GM23248 (cell line): ENCODE data around the gene MAPK8IP2.

Source experiments
- EZH2 ChIP-seq: fragments of 200-600 bp; sonication (generic); IDR thresholded peaks from 2 replicates; pipeline ENCODE4 v1.6.1; 2018; ENCODE audit warnings: antibody characterized with exemption, mild to moderate bottlenecking; ENCODE audit not compliant: insufficient read depth, poor library complexity, severe bottlenecking
- EZH2phosphoT487 ChIP-seq: fragments of 200-600 bp; sonication (generic); IDR thresholded peaks from 2 replicates; pipeline ENCODE4 v1.6.1; 2018; ENCODE audit warnings: antibody characterized with exemption, moderate library complexity, mild to moderate bottlenecking, low read depth; ENCODE audit not compliant: insufficient read depth

GRCh38 chr22:50626314-50626849 is 25.8 kb downstream of the MAPK8IP2 start:
- no peak for TF ChIP-seq EZH2
- no peak for TF ChIP-seq EZH2phosphoT487
